A673 (cell line): ENCODE measurements around the gene ITGB4. TPM values are rescaled to one million over a fixed set of nuclear protein-coding genes. Genes with fewer than 3 reads are reported as not detected.

Source experiments
- BruUV-seq: library from RNA; stranded (reverse); fragments of 400-500 nt; replicated peaks from 2 replicates; lab custom pipeline; 2021; lab: Mats Ljungman, UMichigan
- CTCF ChIA-PET: fragments of 300-600 bp; sonication (Branson Sonifier 250); formaldehyde crosslinking; loops from one replicate; lab custom pipeline; 2022; ENCODE audit warnings: antibody characterized with exemption; lab: Charles Lee
- POLR2A ChIA-PET: fragments of 300-600 bp; sonication (Branson Sonifier 250); formaldehyde crosslinking; loops from one replicate; lab custom pipeline; 2022; ENCODE audit warnings: antibody characterized with exemption; ENCODE audit not compliant: low non-redundant PET; lab: Charles Lee
- DNase-seq: peaks from one replicate; pipeline ENCODE4 v3.0.0-alpha.2; 2015; ENCODE audit warnings: low spot score
- H3K27ac ChIP-seq: fragments of 200-600 bp; sonication (generic); 2 replicates; pipeline ENCODE4 v1.5.1; 2016; ENCODE audit warnings: mixed run types, low read depth, mild to moderate bottlenecking, mixed read lengths, antibody characterized with exemption, low read length; ENCODE audit not compliant: poor library complexity, severe bottlenecking
- H3K27me3 ChIP-seq: fragments of 200-600 bp; sonication (generic); replicated peaks from 2 replicates; pipeline ENCODE4 v1.6.1; 2017; ENCODE audit warnings: mixed run types, low read depth, mild to moderate bottlenecking, mixed read lengths, antibody characterized with exemption, low read length; ENCODE audit not compliant: insufficient read depth, poor library complexity
- H3K36me3 ChIP-seq: fragments of 200-600 bp; sonication (generic); 2 replicates; pipeline ENCODE4 v1.6.1; 2016; ENCODE audit warnings: mixed run types, mild to moderate bottlenecking, mixed read lengths, antibody characterized with exemption, low read length; ENCODE audit not compliant: insufficient read depth, poor library complexity, severe bottlenecking
- H3K4me1 ChIP-seq: fragments of 200-600 bp; sonication (generic); 2 replicates; pipeline ENCODE4 v1.6.1; 2017; ENCODE audit warnings: mixed run types, mild to moderate bottlenecking, mixed read lengths, antibody characterized with exemption, low read length; ENCODE audit not compliant: insufficient read depth, poor library complexity, severe bottlenecking
- H3K4me3 ChIP-seq: fragments of 200-600 bp; sonication (generic); 2 replicates; pipeline ENCODE4 v1.5.1; 2016; ENCODE audit warnings: low read depth, mixed run types, mild to moderate bottlenecking, mixed read lengths, low read length; ENCODE audit not compliant: poor library complexity, severe bottlenecking
- H3K9me3 ChIP-seq: fragments of 200-600 bp; sonication (generic); 2 replicates; pipeline ENCODE4 v1.6.1; 2016; ENCODE audit warnings: mixed run types, low read depth, mild to moderate bottlenecking, mixed read lengths, antibody characterized with exemption, low read length; ENCODE audit not compliant: poor library complexity, severe bottlenecking
- CTCF ChIP-seq: fragments of 300-800, 200-600 bp; sonication (generic); conservative IDR thresholded peaks from 2 replicates; pipeline ENCODE4 v1.5.1; 2017; ENCODE audit warnings: low read depth, mild to moderate bottlenecking, antibody characterized with exemption, low read length, moderate library complexity, mixed read lengths
- EZH2 ChIP-seq: fragments of 200-600 bp; sonication (generic); IDR thresholded peaks from 2 replicates; pipeline ENCODE4 v1.6.1; 2017; ENCODE audit warnings: borderline replicate concordance, low read depth, mild to moderate bottlenecking, mixed read lengths, antibody characterized with exemption, low read length; ENCODE audit not compliant: poor library complexity, severe bottlenecking
- intact Hi-C: fragments of 100-400 bp; cut with micrococcal nuclease; formaldehyde crosslinking; loops from one replicate; pipeline ENCODE4 v1.10.0; 2022; ENCODE audit not compliant: unreplicated experiment
- total RNA-seq: library from RNA; stranded (reverse); gene quantifications from 2 replicates; pipeline ENCODE4 v1.2.3, GENCODE V29; 2021

ITGB4 gene
- total RNA-seq, 1 experiment from 2014 or later = 0.95 TPM

GRCh38 chr17:75743625-75744206 lies 22.5 kb downstream of the ITGB4 start:
- ChIA-PET CTCF (interaction anchor here (0.7 to 1.3 kb wide), 2 partner anchors 10 to 142 kb away, joined by 3 to 7 read pairs; no protein-coding TSS in a partner anchor), POLR2A (no interaction called here)
- no peaks in the 10 kb centered on the region for H3K27me3 ChIP-seq
- no peak overlapping the region for H3K27ac ChIP-seq
- H3K36me3 ChIP-seq = no peaks in the 10 kb centered on the region
- intact Hi-C loops = no loop called here
- H3K9me3 ChIP-seq = no peaks in the 10 kb centered on the region
- BruUV-seq = no TSS peak
- no peak overlapping the region for H3K4me3 ChIP-seq
- DNase-seq = no peak
- no peak for TF ChIP-seq EZH2
- no peak for TF ChIP-seq CTCF
- H3K4me1 ChIP-seq = no peaks in the 10 kb centered on the region

- BruUV-seq = no TSS peak
Measured at GRCh38 chr17:75748706-75749105, 27.4 kb downstream of the ITGB4 start.

More at GRCh38 chr17:75748706-75749105, 27.4 kb downstream of the ITGB4 start:
- H3K27me3 ChIP-seq = no peaks in the 10 kb centered on the region
- intact Hi-C loops = loop anchor here (5.0 kb wide), 1 partner anchor 326 kb away; no protein-coding TSS in a partner anchor
- ChIA-PET POLR2A (no interaction called here), CTCF (interaction anchor here (0.6 to 3.3 kb wide), 7 partner anchors 74 to 245 kb away, joined by 3 to 95 read pairs (median 5); partner anchors contain the start of gene SMIM5)
- no peak overlapping the region for H3K4me3 ChIP-seq
- H3K9me3 ChIP-seq = no peaks in the 10 kb centered on the region
- no peak for DNase-seq
- TF ChIP-seq EZH2 (no peak), CTCF (no peak)
- no peaks in the 10 kb centered on the region for H3K36me3 ChIP-seq
- H3K4me1 ChIP-seq = peaks cover under 1% of the 10 kb centered on the region
- H3K27ac ChIP-seq = no peak overlapping the region
